HTR-8/SVneo (cell line): ENCODE data around the gene RABL2A.
"Not testable (repeated sequence)": the region's sequence is repeated elsewhere in the genome, so short reads cannot be mapped to it uniquely, and the experiment has no call there.

Source experiments
- DNase-seq: peaks from one replicate; pipeline ENCODE4 v3.0.0; 2011; ENCODE audit warnings: low spot score, mixed read lengths; ENCODE audit not compliant: insufficient read length
- FAIRE-seq: peaks from 2 replicates; lab custom pipeline; 2011; peaks lifted over from hg19 to GRCh38; lab: Jason Lieb, UNC

The RABL2A gene

GRCh38 chr2:113604661-113605060 lies 22.4 kb upstream of the RABL2A start:
- FAIRE-seq, DNase-seq: not testable (repeated sequence)

- not testable (repeated sequence) for FAIRE-seq, DNase-seq
Measured at GRCh38 chr2:113606036-113606435, 21.0 kb upstream of the RABL2A start.

GRCh38 chr2:113609822-113610221 lies 17.2 kb upstream of the RABL2A start:
- FAIRE-seq, DNase-seq: not testable (repeated sequence)

DNA sequence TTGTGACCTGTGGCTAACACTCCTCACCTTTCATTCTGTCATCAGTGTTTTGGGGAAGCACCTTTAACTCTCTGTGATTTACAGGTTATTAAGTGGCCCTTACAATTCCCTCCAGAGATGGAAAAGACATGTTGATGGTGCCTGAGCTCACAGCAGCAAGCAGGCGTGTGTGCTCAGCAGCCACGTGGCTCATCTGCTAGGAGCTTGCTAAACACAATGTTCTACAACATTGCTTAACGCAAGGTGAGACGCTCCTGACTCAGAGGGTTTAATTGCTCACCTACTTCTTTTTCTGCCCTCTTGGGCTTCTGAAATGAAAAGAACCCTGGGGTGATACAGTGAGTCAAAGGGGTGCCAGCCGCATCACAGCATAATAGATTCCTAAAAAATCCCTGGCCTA lies 6.1 kb upstream of the RABL2A start:
- FAIRE-seq, DNase-seq: not testable (repeated sequence)

GRCh38 chr2:113625906-113626305 lies 1.2 kb upstream of the RABL2A start:
- not testable (repeated sequence) for FAIRE-seq, DNase-seq

DNA sequence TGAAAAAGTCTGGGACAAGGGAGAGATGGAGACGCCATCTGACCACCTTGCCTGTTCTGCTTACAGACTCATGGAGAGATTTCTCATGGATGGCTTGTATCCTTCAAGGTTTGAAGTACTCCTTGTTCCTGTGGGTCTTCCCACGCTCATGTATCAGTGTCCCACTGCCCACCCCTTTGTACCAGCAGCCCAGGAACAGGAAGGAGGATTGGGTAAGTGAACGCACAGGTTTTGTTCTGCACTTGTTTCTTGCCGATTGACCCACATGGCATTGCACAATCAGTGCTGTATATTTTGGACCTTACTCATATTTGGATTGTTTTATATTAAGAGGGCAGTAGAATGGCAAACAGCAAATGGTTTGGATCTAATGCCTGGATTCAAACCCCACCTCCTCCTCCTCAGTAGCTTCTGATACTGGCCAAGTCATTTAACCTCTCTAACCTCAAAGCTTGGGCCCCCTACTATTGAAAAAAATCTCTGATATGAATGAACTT lies 5.8 kb downstream of the RABL2A start:
- FAIRE-seq, DNase-seq: not testable (repeated sequence)

GRCh38 chr2:113635358-113635757 lies 8.3 kb downstream of the RABL2A start:
- DNase-seq, FAIRE-seq: not testable (repeated sequence)

DNA sequence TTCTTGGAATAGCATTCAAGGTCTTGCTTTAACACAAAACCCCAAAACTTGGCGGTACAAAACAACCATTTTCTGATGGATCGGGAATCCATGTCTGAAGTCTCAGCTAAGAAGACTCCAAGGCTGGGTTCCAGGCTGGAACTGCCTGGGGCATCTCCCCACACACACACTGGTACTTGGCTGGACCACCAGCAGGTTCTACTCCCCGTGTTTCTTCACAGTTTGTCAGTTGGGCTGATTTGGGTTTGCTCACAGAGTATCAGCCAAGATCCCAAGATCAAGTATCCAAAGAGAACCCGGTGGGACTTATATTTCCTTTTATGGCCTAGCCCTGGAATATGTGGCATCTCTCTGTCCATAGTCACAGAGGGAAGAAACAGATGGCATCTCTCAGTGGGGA lies 9.2 kb downstream of the RABL2A start:
- not testable (repeated sequence) for DNase-seq, FAIRE-seq

DNA sequence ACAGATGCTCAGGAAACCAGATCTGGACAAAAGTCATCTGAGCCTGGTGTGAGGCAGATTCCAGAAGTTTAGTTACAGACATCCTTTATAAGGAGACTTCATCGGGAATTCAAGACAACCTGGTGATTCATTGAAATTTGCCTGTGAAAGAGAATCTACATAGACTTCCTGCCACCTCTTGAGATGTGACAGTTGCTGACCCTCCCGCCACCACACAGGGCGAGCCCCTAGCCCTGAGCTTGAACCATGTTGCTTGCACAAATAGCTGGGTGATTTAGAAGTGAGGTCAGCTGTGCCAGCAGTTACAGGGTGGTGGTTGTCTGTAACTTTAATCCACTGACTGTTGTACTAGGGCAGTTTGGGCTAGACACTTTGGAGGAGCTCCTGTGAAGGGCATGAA lies 11.0 kb downstream of the RABL2A start:
- FAIRE-seq, DNase-seq: not testable (repeated sequence)

GRCh38 chr2:113646217-113646616 lies 19.2 kb downstream of the RABL2A start:
- not testable (repeated sequence) for FAIRE-seq, DNase-seq

DNA sequence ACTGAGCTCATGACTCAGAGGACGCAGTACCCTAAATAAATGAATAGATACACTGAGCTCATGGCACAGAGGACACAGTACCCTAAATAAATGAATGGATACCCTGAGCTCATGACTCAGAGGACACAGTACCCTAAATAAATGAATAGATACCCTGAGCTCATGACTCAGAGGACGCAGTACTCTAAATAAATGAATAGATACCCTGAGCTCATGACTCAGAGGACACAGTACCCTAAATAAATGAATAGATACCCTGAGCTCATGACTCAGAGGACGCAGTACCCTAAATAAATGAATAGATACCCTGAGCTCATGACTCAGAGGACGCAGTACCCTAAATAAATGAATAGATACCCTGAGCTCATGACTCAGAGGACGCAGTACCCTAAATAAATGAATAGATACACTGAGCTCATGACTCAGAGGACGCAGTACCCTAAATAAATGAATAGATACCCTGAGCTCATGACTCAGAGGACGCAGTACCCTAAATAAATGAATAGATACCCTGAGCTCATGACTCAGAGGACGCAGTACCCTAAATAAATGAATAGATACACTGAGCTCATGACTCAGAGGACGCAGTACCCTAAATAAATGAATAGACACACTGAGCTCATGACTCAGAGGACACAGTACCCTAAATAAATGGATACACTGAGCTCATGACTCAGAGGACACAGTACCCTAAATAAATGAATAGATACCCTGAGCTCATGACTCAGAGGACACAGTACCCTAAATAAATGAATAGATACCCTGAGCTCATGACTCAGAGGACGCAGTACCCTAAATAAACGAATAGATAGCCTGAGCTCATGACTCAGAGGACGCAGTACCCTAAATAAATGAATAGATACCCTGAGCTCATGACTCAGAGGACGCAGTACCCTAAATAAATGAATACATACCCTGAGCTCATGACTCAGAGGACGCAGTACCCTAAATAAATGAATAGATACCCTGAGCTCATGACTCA lies 24.1 kb downstream of the RABL2A start:
- FAIRE-seq, DNase-seq: not testable (repeated sequence)

GRCh38 chr2:113652599-113652998 lies 25.5 kb downstream of the RABL2A start:
- FAIRE-seq, DNase-seq: not testable (repeated sequence)

DNA sequence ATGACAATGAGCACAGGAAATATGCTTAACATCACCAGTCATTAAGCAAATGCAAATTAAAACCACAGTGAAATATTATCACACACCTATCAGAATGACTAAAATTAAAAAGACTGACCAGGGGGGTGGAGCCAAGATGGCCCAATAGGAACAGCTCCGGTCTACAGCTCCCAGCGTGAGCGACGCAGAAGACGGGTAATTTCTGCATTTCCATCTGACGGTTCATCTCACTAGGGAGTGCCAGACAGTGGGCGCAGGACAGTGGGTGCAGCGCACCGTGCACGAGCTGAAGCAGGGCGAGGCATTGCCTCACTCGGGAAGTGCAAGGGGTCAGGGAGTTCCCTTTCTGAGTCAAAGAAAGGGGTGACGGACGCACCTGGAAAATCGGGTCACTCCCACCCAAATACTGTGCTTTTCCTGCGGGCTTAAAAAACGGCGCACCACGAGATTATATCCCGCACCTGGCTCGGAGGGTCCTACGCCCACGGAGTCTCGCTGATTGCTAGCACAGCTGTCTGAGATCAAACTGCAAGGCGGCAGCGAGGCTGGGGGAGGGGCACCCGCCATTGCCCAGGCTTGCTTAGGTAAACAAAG lies 29.1 kb downstream of the RABL2A start:
- FAIRE-seq, DNase-seq: not testable (repeated sequence)

- not testable (repeated sequence) for FAIRE-seq, DNase-seq
Measured at GRCh38 chr2:113657735-113658134, 30.7 kb downstream of the RABL2A start.

GRCh38 chr2:113663285-113664060 lies 36.4 kb downstream of the RABL2A start:
- DNase-seq, FAIRE-seq: not testable (repeated sequence)

DNA sequence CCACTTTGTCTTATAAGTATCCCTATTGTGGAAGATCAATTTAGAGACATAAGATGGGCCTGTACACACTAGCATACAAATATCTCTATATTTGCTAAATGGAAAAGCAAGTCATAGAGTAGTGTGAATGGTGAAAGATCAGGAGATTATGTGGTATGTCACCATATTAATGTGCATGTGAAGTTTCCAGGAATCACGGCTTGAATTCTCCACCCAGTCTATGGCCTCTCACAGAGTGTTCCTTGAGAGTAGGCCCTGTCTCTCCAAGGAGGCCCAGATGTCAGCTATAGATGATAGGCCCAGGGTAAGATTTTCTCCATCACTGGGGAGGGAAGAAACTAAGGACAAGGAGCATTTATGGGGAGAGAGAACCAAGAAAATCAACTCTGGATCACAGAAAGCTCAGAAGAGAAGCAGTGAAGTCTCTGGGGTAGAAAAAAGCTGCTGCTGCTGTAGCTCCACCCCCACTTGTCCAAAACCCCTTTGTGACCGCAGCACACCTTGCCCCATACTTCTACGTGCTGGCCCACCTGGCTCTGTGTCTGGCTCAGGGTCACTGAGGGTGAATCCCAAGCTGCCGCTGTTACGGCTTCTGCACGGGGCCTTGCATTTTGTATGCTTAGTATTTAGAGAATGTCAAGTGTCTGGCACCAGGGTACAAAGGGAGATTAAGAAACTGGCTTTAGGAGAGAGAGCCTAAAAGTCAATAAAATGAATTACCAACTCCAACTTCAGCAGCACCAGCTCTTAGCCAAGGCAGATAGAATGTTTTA lies 37.9 kb downstream of the RABL2A start:
- FAIRE-seq, DNase-seq: not testable (repeated sequence)

GRCh38 chr2:113669013-113669412 lies 41.9 kb downstream of the RABL2A start:
- FAIRE-seq, DNase-seq: not testable (repeated sequence)

DNA sequence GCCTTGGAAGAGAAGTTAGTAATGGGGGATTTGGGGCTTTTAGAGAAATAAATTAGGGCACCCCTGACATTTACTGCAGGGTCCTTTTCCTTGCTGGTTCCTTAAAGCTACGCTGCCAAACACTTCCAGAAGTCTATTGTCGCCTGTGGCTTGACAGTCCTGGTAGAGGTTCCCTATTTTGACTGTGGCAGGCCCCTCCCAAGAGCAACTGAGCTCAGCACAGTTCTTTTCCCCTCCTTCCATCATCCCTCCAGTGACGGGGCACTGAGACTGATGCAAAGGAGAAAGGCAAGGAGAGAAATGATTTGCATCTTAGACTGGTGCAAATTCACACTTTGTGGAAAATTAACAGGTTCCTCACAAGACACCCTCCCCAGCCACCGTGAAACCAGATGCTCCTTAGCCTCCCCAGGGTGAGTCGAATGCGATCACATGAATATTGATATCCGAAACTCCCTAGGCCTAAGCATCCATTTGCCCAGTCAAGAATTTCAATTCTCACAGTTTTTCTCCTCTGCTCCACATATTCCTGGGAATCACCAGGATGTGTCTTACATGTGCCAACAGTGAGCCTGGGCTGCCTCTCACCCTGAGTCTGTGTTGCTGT lies 45.4 kb downstream of the RABL2A start:
- no peak for FAIRE-seq
- DNase-seq, result no peak

- FAIRE-seq (no peak), DNase-seq (no peak)
Measured at GRCh38 chr2:113675875-113676274, 48.8 kb downstream of the RABL2A start.
